H1 (cell line): Measurements from ENCODE around the gene SCMH1. TPM values are rescaled to one million over a fixed set of nuclear protein-coding genes. Genes with fewer than 3 reads are reported as not detected.

ENCODE experiments used
- CTCF ChIA-PET: fragments of 300-600 bp; sonication (Branson Sonifier 250); formaldehyde crosslinking; loops from one replicate; lab custom pipeline; 2021; ENCODE audit not compliant: partially characterized antibody; lab: Charles Lee
- POLR2A ChIA-PET: fragments of 300-600 bp; sonication (Branson Sonifier 250); formaldehyde crosslinking; loops from one replicate; lab custom pipeline; 2021; ENCODE audit warnings: inconsistent platforms; ENCODE audit not compliant: partially characterized antibody; lab: Charles Lee
- DNase-seq, 2 experiments: peaks; one replicate each; pipeline versions ENCODE4 v3.0.0 to v3.0.0-alpha.2; 2010 to 2022; ENCODE audit warnings: low spot score in 2 of 2, low read depth in 1 of 2, mixed read lengths in 1 of 2
- FAIRE-seq: peaks from 2 replicates; lab custom pipeline; 2011; peaks lifted over from hg19 to GRCh38; lab: Jason Lieb, UNC
- H2AFZ ChIP-seq: 2 replicates; pipeline ENCODE4 v1.8.1; 2012; ENCODE audit warnings: low read length, inconsistent platforms
- H2AK5ac ChIP-seq: 2 replicates; pipeline ENCODE4 v1.6.1; 2013; ENCODE audit warnings: low read depth, low read length
- H2BK120ac ChIP-seq: replicated peaks from 2 replicates; pipeline ENCODE3; 2013; ENCODE audit warnings: low read depth, low read length, inconsistent platforms
- H2BK12ac ChIP-seq: 2 replicates; pipeline ENCODE4 v1.6.1; 2013; ENCODE audit warnings: low read depth, low read length
- H2BK15ac ChIP-seq: 2 replicates; pipeline ENCODE4 v1.6.1; 2013; ENCODE audit warnings: low read length
- H2BK20ac ChIP-seq: 2 replicates; pipeline ENCODE4 v1.6.1; 2013; ENCODE audit warnings: low read length
- H2BK5ac ChIP-seq: 2 replicates; pipeline ENCODE4 v1.6.1; 2013; ENCODE audit warnings: low read depth, low read length
- H3K14ac ChIP-seq: 2 replicates; pipeline ENCODE4 v1.6.1; 2013; ENCODE audit warnings: inconsistent platforms; ENCODE audit not compliant: insufficient read length
- H3K18ac ChIP-seq: 2 replicates; pipeline ENCODE4 v1.6.1; 2013; ENCODE audit warnings: low read length; ENCODE audit errors: extremely low read depth
- H3K23ac ChIP-seq: 2 replicates; pipeline ENCODE4 v1.6.1; 2013; ENCODE audit warnings: inconsistent platforms; ENCODE audit not compliant: insufficient read length
- H3K23me2 ChIP-seq: 2 replicates; pipeline ENCODE4 v1.6.1; 2013; ENCODE audit warnings: low read depth, low read length
- H3K27ac ChIP-seq: 2 replicates; pipeline ENCODE4 v1.6.1; 2011; ENCODE audit warnings: low read depth, low read length, inconsistent platforms
- H3K27me3 ChIP-seq, 4 experiments: replicated peaks in 1 of 4; 1 replicate in 1 of 4; 2 replicates in 3 of 4; pipeline versions ENCODE4 v1.6.1 to v1.8.1; 2011 to 2013; ENCODE audit warnings: low read length in 3 of 4, mild to moderate bottlenecking in 3 of 4, inconsistent platforms in 2 of 4, mixed read lengths in 2 of 4, moderate library complexity in 1 of 4; ENCODE audit not compliant: control insufficient read depth in 3 of 4, insufficient read depth in 3 of 4; ENCODE audit errors: extremely low read depth in 1 of 4
- H3K36me3 ChIP-seq, 4 experiments: 2 replicates each; pipeline versions ENCODE4 v1.6.1 to v1.8.1; 2011 to 2013; ENCODE audit warnings: mild to moderate bottlenecking in 4 of 4, low read length in 3 of 4, moderate library complexity in 2 of 4, control low read depth in 1 of 4, inconsistent platforms in 1 of 4; ENCODE audit not compliant: insufficient read depth in 4 of 4, control insufficient read depth in 2 of 4
- H3K4ac ChIP-seq: replicated peaks from 2 replicates; pipeline ENCODE3; 2013; ENCODE audit warnings: low read length, low read depth, mixed read lengths, inconsistent platforms; ENCODE audit not compliant: insufficient read length
- H3K4me1 ChIP-seq, 4 experiments: replicated peaks in 1 of 4; 1 replicate in 1 of 4; 2 replicates in 3 of 4; pipeline versions ENCODE4 v1.6.1 to v1.8.1; 2011 to 2013; ENCODE audit warnings: low read length in 3 of 4, inconsistent platforms in 2 of 4, mixed read lengths in 1 of 4; ENCODE audit not compliant: insufficient read depth in 4 of 4, control insufficient read depth in 3 of 4
- H3K4me2 ChIP-seq, 2 experiments: 2 replicates each; pipeline versions ENCODE4 v1.6.1 to v1.8.1; 2011 to 2013; ENCODE audit warnings: low read depth in 2 of 2, low read length in 2 of 2, control low read depth in 1 of 2, inconsistent platforms in 1 of 2, mild to moderate bottlenecking in 1 of 2; ENCODE audit not compliant: insufficient read depth in 1 of 2
- H3K4me3 ChIP-seq, 4 experiments: fragments of 200-600, 300-600 bp in 1 of 4; sonication (generic), shearing (Covaris generic), sonication (Bioruptor Twin) in 1 of 4; 2 replicates each; pipeline versions ENCODE4 v1.5.1 to v1.8.1; 2011 to 2016; ENCODE audit warnings: low read length in 4 of 4, low read depth in 3 of 4, control low read depth in 2 of 4, inconsistent platforms in 2 of 4, mild to moderate bottlenecking in 2 of 4, mixed read lengths in 1 of 4, moderate library complexity in 1 of 4; ENCODE audit not compliant: insufficient read depth in 2 of 4; ENCODE audit errors: extremely low read depth in 1 of 4
- H3K56ac ChIP-seq: replicated peaks from 2 replicates; pipeline ENCODE3; 2013; ENCODE audit warnings: low read depth, mild to moderate bottlenecking, mixed read lengths, low read length, inconsistent platforms; ENCODE audit not compliant: insufficient read length
- H3K79me1 ChIP-seq: 2 replicates; pipeline ENCODE4 v1.6.1; 2013; ENCODE audit warnings: low read depth, low read length, control low read depth
- H3K79me2 ChIP-seq, 2 experiments: 2 replicates each; pipeline versions ENCODE4 v1.6.1 to v1.8.1; 2012 to 2013; ENCODE audit warnings: low read length in 2 of 2, mild to moderate bottlenecking in 2 of 2, inconsistent platforms in 1 of 2; ENCODE audit not compliant: insufficient read depth in 2 of 2, control insufficient read depth in 1 of 2
- H3K9ac ChIP-seq, 4 experiments: replicated peaks in 1 of 4; 1 replicate in 1 of 4; 2 replicates in 3 of 4; pipeline versions ENCODE4 v1.6.1 to v1.8.1; 2011 to 2013; ENCODE audit warnings: low read depth in 3 of 4, low read length in 3 of 4, control low read depth in 2 of 4, mild to moderate bottlenecking in 2 of 4, moderate library complexity in 2 of 4, inconsistent platforms in 1 of 4; ENCODE audit errors: extremely low read depth in 1 of 4
- H3K9me3 ChIP-seq, 2 experiments: 2 replicates each; pipeline versions ENCODE4 v1.6.1 to v1.8.1; 2012 to 2013; ENCODE audit warnings: mild to moderate bottlenecking in 2 of 2, moderate library complexity in 2 of 2, control low read depth in 1 of 2, inconsistent platforms in 1 of 2, low read depth in 1 of 2, low read length in 1 of 2, mixed read lengths in 1 of 2; ENCODE audit not compliant: insufficient read depth in 2 of 2
- H4K20me1 ChIP-seq, 2 experiments: replicated peaks in 1 of 2; 2 replicates each; pipeline versions ENCODE3 to v1.8.1; 2011 to 2013; ENCODE audit warnings: inconsistent platforms in 2 of 2, low read length in 2 of 2, mild to moderate bottlenecking in 1 of 2; ENCODE audit not compliant: insufficient read depth in 2 of 2, control insufficient read depth in 1 of 2
- H4K5ac ChIP-seq: 2 replicates; pipeline ENCODE4 v1.6.1; 2013; ENCODE audit warnings: low read length, low read depth, mixed read lengths, inconsistent platforms; ENCODE audit not compliant: insufficient read length
- H4K8ac ChIP-seq: 2 replicates; pipeline ENCODE4 v1.8.0; 2013; ENCODE audit warnings: mild to moderate bottlenecking, moderate library complexity, low read length, inconsistent platforms; ENCODE audit not compliant: insufficient read depth; ENCODE audit errors: extremely low read depth
- H4K91ac ChIP-seq: replicated peaks from 2 replicates; pipeline ENCODE3; 2013; ENCODE audit warnings: low read length, mixed read lengths, inconsistent platforms; ENCODE audit not compliant: insufficient read length
- BCL11A ChIP-seq, 2 experiments: IDR thresholded peaks; one replicate each; pipeline ENCODE4 v1.6.1; 2011; ENCODE audit warnings: low read depth in 2 of 2, low read length in 2 of 2, mild to moderate bottlenecking in 2 of 2
- CBX5 ChIP-seq: fragments of 300-800, 300-1000 bp; sonication (generic); IDR thresholded peaks from 2 replicates; pipeline ENCODE4 v1.7.1; 2016; ENCODE audit warnings: antibody characterized with exemption, low read length, low read depth
- CEBPB ChIP-seq: IDR thresholded peaks from 2 replicates; pipeline ENCODE4 v1.6.1; 2012; ENCODE audit warnings: low read depth, low read length
- CREB1 ChIP-seq: IDR thresholded peaks from 2 replicates; pipeline ENCODE4 v1.6.1; 2012; ENCODE audit warnings: inconsistent platforms
- CTCF ChIP-seq, 3 experiments: IDR thresholded peaks; 1 replicate in 2 of 3; 2 replicates in 1 of 3; pipeline versions ENCODE4 v1.5.1 to v1.6.1; 2011; ENCODE audit warnings: low read length in 3 of 3, mild to moderate bottlenecking in 3 of 3, inconsistent platforms in 2 of 3, low read depth in 1 of 3, moderate library complexity in 1 of 3; ENCODE audit not compliant: insufficient read depth in 1 of 3; ENCODE audit errors: control extremely low read depth in 1 of 3
- EP300 ChIP-seq, 2 experiments: IDR thresholded peaks; 1 replicate in 1 of 2; 2 replicates in 1 of 2; pipeline ENCODE4 v1.6.1; 2011 to 2012; ENCODE audit warnings: low read depth in 2 of 2, low read length in 2 of 2, mild to moderate bottlenecking in 2 of 2, borderline replicate concordance in 1 of 2, inconsistent platforms in 1 of 2, moderate library complexity in 1 of 2
- JUN ChIP-seq: IDR thresholded peaks from 2 replicates; pipeline ENCODE4 v1.6.1; 2011; ENCODE audit warnings: low read depth, mild to moderate bottlenecking, improper control_type of control experiment, low read length
- NANOG ChIP-seq: IDR thresholded peaks from 2 replicates; pipeline ENCODE4 v1.6.1; 2011; ENCODE audit warnings: low read length, low read depth, mild to moderate bottlenecking, inconsistent platforms; ENCODE audit not compliant: insufficient read depth, poor library complexity, severe bottlenecking
- NRF1 ChIP-seq: IDR thresholded peaks from 2 replicates; pipeline ENCODE4 v1.6.1; 2011; ENCODE audit warnings: mild to moderate bottlenecking, low read depth, low read length, improper control_type of control experiment
- PHF8 ChIP-seq: fragments of 200-600 bp; sonication (generic); conservative IDR thresholded peaks from 2 replicates; pipeline ENCODE4 v1.7.1; 2012; ENCODE audit warnings: low read depth, mild to moderate bottlenecking, inconsistent platforms, low read length, moderate library complexity
- SIX5 ChIP-seq: IDR thresholded peaks from 2 replicates; pipeline ENCODE4 v1.6.1; 2011; ENCODE audit warnings: mild to moderate bottlenecking, low read depth, low read length
- SRF ChIP-seq: IDR thresholded peaks from 2 replicates; pipeline ENCODE4 v1.6.1; 2011; ENCODE audit warnings: mild to moderate bottlenecking, low read depth, low read length, moderate library complexity
- YY1 ChIP-seq: IDR thresholded peaks from 2 replicates; pipeline ENCODE4 v1.6.1; 2011; ENCODE audit warnings: low read depth, mild to moderate bottlenecking, low read length
- WGBS, 2 experiments: shearing (Covaris generic) in 1 of 2; methylation state at CpG; one replicate each; pipeline versions ENCODE4 v1.1.6 to v1.1.7; 2013 to 2015; ENCODE audit warnings: low lambda C conversion rate in 2 of 2, mixed read lengths in 2 of 2, inconsistent platforms in 1 of 2, low coverage in 1 of 2, missing lambda C conversion rate in 1 of 2; ENCODE audit not compliant: insufficient replicate concordance in 2 of 2, insufficient coverage in 1 of 2, insufficient read length in 1 of 2; ENCODE audit errors: extremely low coverage in 1 of 2, missing lambda C conversion rate in 1 of 2; 5-methylcytosine and 5-hydroxymethylcytosine counted together
- polyA plus RNA-seq, 7 experiments: library from polyadenylated mRNA; depleted of rRNA in 3 of 7; stranded (reverse) in 5 of 7; unstranded in 2 of 7; fragments of >200 nt in 5 of 7; fragments of 200-250 nt in 2 of 7; gene quantifications; 1 replicate in 5 of 7; 2 replicates in 1 of 7; 4 replicates in 1 of 7; pipeline versions ENCODE4 v1.2.1 to v1.2.3, GENCODE V29; 2011 to 2013; ENCODE audit warnings: missing spikeins in 2 of 7, mixed read lengths in 2 of 7
- total RNA-seq: library from RNA; stranded (reverse); fragmentation: NEBNext Ultra II Directional; extraction: Animal tissue kit (Norgen Biotek cat#: 25700); gene quantifications from 2 replicates; pipeline ENCODE4 v1.2.1, GENCODE V29; 2021

SCMH1 gene
- total and polyA plus RNA-seq, 2 of the 8 experiments (the other 6 are each of a cell fraction or from before 2014, with no cell fraction given): 16.6 to 30.7 TPM

DNA sequence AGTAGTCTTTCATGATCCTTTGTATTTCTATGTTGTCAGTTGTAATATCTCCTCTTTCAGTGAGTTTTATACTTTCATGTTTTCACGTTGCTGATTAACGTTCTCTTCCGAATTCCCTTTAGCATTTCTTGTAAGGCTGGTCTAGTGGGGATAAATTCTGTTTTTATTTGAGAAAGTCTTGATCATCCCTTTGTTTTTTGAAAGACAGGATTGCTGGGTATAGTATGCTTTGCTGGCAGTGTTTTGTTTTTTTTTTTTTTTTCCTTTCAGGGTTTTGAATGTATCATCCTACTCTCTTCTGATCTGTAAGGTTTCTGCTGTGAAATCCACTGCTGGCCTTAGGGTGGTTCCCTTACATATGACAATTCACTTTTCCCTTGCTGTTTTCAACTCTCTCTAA is 74.4 kb downstream of the SCMH1 start:
- no peak for FAIRE-seq
- Histone ChIP-seq H3K23me2 (no peaks in the 10 kb centered on the region; the same call in 1 of the 2 replicates), H3K27ac (no peak overlapping the region), H4K5ac (no peak overlapping the region), H3K4me3 (no peak overlapping the region), H3K27me3 (no peaks in the 10 kb centered on the region), H3K14ac (no peak overlapping the region), H3K9ac (no peak overlapping the region), H4K91ac (no peak overlapping the region), H2AFZ (no peak overlapping the region), H4K8ac (no peak overlapping the region), H3K23ac (no peak overlapping the region), H3K79me2 (no peaks in the 10 kb centered on the region), H3K36me3 (peaks cover 0 to 6% (median 0%) of the 10 kb centered on the region in 4 experiments; a peak in 2 of 8 replicates), H2AK5ac (no peak overlapping the region), H3K4me1 (no peaks in the 10 kb centered on the region), H3K4me2 (no peak overlapping the region), H4K20me1 (no peaks in the 10 kb centered on the region), H3K18ac (no peak overlapping the region), H2BK20ac (no peak overlapping the region), H3K9me3 (peaks cover 8 to 12% of the 10 kb centered on the region in 2 experiments; a peak in 2 of 4 replicates), H2BK120ac (no peak overlapping the region), H3K4ac (no peak overlapping the region), H3K79me1 (no peaks in the 10 kb centered on the region), H2BK15ac (no peak overlapping the region), H2BK5ac (no peak overlapping the region), H2BK12ac (no peak overlapping the region), H3K56ac (no peak overlapping the region)
- POLR2A ChIA-PET: no interaction called here
- 86% methylated on average over 3 of the region's 3 CpGs; no CpG with 5 or more reads in 1 of the 2 experiments for WGBS, 2 experiments
- CTCF ChIA-PET: no interaction called here
- DNase-seq: no peak
- TF ChIP-seq PHF8 (no peak), CTCF (IDR thresholded peaks at IDR 0.05; ENCODE audit: control extremely low read depth in 1 of 3, insufficient read depth in 1 of 3, low read depth in 1 of 3, low read length in 3 of 3) (no peak), NANOG (no peak), BCL11A (IDR thresholded peaks at IDR 0.05; ENCODE audit: low read depth in 2 of 2, low read length in 2 of 2) (no peak), CREB1 (no peak), EP300 (IDR thresholded peaks at IDR 0.05; ENCODE audit: borderline replicate concordance in 1 of 2, low read depth in 2 of 2, low read length in 2 of 2) (no peak), SIX5 (no peak), CBX5 (no peak), JUN (no peak), YY1 (no peak), SRF (no peak), NRF1 (no peak), CEBPB (no peak)
